Measurements from ENCODE around the gene DLX1.

DNA sequence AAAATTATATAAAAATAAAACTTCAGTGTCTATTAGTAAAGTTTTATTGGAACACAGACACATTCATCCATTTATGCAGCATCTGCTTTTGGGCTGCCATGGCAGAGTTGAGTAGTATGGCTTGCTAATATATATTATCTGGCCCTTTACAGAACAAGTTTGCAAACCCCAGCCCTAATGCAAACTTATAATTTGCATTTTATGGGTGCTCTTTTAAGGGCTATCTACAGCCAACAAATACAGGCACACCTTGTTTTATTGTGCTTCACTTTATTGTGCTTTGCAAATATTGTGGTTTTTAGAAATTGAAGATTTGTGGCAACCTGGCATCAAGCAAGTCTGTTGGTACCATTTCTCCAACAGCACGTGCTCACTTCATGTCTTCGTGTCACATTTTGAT, 52.6 kb downstream of the DLX1 start:
- TF ChIP-seq, protein P1, sequence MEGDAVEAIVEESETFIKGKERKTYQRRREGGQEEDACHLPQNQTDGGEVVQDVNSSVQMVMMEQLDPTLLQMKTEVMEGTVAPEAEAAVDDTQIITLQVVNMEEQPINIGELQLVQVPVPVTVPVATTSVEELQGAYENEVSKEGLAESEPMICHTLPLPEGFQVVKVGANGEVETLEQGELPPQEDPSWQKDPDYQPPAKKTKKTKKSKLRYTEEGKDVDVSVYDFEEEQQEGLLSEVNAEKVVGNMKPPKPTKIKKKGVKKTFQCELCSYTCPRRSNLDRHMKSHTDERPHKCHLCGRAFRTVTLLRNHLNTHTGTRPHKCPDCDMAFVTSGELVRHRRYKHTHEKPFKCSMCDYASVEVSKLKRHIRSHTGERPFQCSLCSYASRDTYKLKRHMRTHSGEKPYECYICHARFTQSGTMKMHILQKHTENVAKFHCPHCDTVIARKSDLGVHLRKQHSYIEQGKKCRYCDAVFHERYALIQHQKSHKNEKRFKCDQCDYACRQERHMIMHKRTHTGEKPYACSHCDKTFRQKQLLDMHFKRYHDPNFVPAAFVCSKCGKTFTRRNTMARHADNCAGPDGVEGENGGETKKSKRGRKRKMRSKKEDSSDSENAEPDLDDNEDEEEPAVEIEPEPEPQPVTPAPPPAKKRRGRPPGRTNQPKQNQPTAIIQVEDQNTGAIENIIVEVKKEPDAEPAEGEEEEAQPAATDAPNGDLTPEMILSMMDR (IDR thresholded peaks at IDR 0.05; ENCODE audit: low read depth, low read length, missing input control), result no peak
- TF ChIP-seq, protein P2, sequence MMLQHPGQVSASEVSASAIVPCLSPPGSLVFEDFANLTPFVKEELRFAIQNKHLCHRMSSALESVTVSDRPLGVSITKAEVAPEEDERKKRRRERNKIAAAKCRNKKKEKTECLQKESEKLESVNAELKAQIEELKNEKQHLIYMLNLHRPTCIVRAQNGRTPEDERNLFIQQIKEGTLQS (IDR thresholded peaks at IDR 0.05), result no peak
- TF ChIP-seq TAF1 (conservative IDR thresholded peaks at IDR 0.05), result no peak
